Fibroblast of skin of left quadriceps (primary cell): ENCODE results near the gene ZFPL1.

Experiments
- DNase-seq, 2 experiments: peaks; one replicate each; pipeline ENCODE4 v3.0.0-alpha.2; 2013; ENCODE audit warnings: low read depth in 2 of 2

ZFPL1 gene

DNA sequence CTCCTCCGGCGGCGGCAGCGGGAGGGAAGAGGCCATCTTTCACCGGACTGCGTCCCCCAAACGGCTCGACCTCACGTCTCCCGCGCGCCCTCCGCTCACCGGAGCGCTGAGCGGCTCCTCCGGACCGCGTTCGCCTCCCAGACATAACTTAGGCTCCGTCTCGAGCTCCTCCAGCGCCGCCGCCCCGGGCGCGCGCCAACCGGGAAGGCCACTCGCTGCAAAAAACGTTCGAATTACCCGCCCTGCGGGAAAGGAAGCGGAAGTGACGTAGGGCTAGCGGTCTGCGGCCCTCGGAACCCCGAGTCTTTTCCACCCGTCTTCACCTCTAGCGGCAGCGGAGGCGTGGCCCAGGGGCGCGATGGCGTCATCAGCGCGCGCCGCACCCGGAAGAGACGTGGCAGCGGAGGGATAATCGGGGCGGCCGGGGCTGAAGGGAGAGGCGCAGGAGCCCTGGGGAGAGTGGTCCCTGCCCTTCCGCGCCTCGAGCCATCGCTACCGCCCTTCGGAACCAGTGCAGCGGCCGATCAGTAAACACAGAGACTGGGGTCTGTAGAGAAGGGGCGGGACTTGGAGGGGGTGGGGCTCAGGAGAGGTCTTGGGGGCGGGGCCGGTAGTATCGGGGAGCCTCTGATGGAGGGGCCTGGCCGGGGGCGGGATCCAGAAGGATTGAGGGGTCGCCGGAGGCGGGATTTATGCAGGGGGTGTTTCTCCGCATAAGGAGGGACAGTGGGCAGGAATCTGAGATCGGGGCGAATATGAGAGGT lies at the start of gene ZFPL1, which contains the start of gene CDCA5:
Gene ZFPL1 (plus strand): TSS at position 389 of the 764 bp plus-strand sequence. CDS start 477 bp downstream, outside the sequence.
Gene CDCA5 (minus strand): TSS at position 207 of the 764 bp plus-strand sequence. CDS start 62 bp downstream, at position 145.
- peak; percentile 91 to 92 for DNase-seq

DNA sequence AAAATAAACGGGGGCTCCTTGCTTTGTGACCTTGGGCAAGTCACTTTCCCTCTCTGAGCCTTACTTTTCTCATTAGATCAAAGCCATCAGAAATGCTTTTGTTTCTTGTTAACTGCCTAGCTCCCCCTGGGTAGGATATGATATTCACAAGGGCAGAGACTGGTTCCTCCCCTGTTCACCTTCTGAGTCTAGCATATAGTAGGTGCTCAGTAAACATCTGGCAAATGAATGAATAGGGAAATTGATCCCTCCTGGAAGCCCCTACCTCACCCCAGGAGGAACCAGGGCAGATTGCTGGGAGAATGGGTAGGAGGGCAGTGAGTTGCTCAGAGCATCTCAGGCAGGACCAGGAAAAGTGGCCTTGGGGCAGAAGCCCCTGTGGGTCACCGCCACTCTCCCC lies 49.6 kb upstream of the ZFPL1 start:
- DNase-seq: no peak

DNA sequence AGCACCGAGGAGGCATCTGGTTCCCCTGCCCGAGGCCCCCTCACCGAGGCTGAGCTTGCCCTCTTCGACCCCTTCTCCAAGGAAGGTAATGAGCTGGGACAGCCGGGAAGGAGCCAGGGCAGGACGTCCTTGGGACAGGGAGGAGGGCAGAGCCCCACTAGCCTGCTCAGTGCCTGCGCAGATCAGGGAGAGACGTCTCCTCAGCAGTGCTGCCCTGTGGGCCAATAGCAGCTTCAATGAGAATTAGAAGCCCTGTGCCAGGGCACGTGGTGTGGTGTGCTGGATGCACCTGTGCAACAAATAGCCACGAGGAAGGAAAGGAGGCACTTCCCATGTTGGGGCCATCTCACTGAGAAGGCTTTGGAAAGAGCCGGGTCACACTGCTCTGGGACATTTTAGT lies 48.4 kb upstream of the ZFPL1 start:
- DNase-seq: no peak

DNA sequence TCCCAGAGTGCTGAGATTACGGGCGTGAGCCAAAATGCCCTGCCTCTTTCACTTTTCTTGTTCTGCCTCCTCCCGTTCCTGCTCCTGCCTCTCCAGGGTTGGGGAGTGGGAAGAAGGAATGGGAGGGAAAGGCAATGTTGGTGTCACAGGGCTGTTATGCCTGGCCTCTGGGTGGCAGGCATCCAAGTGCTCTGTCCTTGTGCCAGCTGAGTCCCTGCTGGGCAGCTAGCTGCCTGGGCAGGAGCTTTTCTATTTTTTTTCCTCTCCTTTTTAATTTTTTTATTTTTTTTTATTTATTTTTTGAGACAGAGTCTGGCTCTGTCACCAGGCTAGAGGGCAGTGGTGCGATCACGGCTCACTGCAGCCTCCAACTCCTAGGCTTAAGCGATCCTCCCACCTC lies 47.1 kb upstream of the ZFPL1 start:
- DNase-seq: no peak

DNA sequence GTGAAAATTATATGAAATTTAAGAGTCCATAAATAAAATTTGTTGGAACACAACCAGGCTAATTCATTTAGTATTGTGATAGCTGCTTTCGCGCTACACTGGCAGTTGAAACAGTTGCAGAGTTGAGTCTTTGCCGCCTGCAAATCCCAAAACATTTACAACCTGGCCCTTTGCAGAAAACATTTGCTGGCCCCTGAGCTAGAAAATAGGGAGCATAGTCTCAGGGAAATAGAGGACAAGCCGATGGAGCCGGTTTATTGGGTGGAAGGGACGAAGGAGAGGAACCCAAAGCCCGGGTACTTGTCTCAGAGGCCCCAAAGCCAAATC lies 43.5 kb upstream of the ZFPL1 start:
- DNase-seq: no peak

DNA sequence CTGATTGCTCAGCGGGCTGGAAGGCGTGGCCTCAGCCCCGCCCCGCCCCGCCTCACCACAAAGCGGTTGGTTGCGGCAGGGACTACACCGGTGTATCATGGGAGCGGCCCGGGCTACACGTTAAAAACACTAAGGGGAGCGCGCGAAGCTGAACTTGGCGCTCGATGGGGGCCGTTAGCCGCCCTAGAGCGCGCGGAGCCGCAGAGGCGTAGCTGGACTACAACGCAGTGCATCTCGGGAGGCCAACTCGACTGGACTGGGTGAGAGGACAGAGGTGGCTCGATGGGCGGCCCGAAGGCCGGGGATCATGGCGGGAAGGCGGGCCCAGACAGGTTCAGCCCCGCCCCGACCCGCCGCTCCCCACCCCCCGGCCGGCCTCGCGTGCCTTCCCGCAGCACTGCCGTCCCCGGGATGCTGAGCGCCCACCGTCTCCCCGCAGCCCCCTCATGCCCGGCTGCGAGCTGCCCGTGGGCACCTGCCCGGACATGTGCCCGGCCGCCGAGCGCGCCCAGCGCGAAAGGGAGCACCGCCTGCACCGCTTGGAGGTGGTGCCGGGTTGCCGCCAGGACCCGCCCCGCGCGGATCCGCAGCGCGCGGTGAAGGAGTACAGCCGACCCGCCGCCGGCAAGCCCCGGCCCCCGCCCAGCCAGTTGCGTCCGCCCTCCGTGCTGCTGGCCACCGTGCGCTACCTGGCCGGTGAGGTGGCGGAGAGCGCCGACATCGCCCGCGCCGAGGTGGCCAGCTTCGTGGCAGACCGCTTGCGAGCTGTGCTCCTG lies 43.0 kb upstream of the ZFPL1 start, which contains the start of gene SAC3D1:
Gene SAC3D1 (plus strand): TSS at position 364 of the 776 bp plus-strand sequence. CDS start 83 bp downstream, at position 447.
- peak; percentile 86 for DNase-seq

DNA sequence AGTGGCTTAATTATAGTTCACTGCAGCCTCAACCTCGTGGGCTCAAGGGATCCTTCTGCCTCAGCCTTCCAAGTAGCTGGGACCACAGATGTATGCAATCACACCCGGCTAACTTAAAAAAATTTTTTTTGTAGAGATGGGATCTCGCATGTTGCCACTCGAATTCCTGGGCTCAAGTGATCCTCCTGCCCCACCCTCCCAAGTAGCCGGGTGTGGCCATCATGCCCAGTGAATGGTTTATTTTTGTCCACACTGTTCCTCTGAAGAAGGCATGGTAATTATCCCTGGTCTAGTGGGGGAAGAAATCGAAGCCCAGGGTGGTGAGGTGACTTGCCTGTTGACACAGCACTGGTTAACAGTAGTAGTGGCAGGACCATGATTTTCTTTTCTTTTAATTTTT lies 41.1 kb upstream of the ZFPL1 start:
- no peak for DNase-seq

DNA sequence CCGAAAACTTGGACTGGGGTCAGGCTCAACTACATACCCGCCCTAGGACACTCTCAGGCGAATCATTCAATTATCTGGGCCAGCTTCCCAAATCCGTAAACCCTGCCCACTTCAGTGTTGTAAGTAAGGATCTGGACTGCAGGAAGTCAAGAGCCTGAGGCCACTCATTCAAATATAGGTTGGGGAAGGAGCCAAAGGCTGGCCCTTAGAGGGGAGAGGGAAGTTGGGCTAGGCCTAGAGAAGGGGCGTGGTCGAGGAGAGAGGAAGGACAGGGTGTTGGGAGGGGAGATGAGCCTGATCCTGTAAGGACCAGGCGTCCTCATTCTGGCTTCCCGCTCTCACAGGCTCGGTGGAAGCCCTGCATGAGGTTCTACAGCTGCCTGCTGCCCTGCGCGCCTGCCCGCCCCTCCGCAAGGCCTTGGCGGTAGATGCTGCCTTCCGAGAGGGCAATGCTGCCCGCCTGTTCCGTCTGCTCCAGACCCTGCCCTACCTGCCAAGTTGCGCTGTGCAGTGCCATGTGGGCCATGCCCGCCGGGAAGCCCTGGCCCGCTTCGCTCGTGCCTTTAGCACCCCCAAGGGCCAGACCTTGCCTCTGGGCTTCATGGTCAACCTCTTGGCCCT lies 40.0 kb upstream of the ZFPL1 start:
- DNase-seq: no peak

DNA sequence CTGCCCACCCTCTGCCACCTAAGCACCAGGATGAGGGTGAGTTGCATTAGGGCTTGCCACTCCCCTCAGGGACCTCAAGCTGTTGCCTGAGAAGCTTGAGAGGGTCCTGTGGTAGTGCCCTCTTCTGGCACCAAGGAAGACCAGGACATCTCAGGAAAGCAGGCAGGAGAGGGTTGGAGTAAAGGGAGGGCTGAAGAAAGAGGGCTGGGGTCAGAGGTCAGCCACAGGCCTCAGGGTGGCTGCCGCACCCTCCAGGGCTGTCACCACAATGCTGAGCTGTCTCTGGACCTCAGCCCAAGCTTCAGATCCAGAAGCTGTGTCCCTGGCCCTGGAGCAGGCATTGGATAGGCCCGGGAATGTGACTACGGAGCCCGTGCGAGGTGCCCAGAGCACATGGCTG lies 39.0 kb upstream of the ZFPL1 start:
- no peak for DNase-seq

DNA sequence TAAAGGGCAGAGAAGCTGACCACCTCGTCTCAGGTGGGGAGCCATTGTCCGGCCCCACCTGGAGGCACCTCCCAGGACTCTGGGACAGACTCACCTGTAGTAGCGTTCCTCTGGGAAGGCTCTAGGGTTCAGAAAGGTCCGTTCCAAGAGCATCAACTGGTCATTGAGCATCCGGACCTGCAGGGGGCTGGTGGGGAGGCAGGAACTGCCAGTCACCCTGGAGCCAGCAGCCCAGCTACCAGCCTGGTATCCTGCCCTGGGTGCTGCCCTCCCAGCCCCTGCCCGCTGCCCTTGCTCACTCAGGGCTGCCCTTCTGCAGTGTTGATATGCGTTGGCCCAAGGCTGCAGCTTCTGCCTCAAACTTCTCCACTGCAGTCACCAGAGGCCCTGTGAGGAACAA lies 38.3 kb upstream of the ZFPL1 start:
- DNase-seq: no peak

DNA sequence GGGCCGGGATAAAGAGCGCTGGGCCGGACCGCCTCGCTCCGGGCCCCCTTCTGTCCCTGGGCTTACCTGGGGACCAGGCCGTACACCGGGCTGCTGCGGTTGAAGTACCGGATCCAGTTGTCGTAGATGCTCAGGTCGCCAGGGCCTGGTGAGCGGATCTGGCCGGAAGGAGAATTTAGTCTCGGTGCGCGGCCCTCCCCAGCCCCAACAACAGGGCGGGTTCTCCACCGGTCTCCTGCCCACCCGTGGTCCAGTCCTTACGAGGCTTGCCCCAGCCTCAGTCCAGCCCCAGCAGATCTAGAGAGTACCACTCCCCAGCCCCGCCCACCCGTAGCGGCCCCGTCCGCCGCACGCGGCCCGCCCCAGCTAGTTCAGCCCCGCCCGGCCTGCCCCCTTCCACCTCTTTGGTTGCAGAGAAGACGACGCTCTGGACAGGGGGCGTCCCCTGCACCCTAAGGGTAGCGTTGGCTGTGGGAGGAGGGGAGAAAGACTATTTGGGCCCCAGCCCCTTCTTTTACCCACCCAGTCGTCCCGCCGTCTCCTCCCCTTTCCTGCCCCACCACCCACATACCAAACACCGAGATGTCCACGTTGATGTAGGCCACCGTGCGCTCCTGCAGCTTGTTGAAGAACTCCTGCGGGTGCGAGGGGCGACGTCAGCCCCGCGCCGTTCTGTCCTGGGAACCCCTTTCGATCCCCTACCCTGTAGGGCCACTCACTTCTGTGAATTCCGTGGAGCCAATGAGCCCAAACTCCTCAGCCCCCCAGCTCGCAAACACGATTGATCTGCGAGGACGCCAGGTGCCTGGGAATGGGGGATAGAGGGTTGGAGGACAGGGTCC lies 36.2 kb upstream of the ZFPL1 start:
- no peak for DNase-seq

DNA sequence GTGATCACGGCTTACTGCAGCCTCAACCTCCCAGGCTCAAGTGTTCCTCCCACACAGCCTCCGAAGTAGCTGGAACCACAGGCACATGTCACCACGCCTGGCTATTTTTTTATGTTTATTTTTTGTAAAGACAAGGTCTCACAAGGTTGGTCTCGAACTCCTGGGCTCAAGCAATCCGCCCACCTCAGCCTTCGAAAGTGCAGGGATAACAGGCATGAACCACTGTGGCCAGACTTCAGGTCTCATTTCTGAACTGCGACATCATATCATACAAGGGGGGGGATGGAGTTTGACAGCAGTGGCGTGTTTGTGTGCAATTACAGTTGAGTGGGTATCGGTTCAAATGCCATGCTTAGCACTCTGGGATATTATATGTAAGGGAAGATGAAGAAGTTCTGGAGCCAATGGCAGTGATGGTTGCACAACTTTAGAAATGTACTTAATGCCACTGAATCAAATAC lies 32.6 kb upstream of the ZFPL1 start:
- DNase-seq: no peak

DNA sequence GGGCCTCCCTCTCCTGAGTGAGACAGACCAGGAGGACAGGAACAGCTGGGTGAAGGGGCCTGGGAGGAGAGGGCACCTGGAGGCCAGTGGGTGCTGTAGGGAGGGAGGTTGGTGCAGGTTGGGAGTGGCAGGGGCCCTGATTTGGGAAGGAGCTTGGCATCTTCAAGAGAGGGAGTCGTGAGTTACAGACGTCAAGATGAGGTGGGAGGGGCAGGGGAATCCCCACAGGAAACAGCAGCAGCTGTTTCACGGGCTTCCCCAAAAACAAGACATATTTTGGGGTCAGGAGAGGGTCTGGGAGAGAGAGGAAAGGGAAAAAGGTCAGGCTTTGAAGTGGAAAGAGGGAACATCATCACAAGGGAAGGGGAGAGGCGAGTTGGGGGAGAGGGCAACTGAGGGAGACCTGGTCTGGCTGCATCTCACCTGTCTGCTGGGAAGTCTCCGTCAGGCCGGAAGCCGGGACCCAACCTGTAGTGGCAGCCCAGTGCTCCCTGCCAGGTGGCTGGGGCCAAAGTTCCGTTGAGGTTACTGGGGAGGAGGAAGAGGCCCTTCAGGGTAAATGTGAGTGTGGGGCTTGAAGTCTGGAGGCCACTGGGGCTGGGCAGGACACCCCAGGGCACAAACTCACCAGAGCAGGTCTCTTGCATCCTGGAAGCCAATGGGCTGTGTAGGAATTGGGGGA lies 30.1 kb upstream of the ZFPL1 start:
- DNase-seq: no peak

DNA sequence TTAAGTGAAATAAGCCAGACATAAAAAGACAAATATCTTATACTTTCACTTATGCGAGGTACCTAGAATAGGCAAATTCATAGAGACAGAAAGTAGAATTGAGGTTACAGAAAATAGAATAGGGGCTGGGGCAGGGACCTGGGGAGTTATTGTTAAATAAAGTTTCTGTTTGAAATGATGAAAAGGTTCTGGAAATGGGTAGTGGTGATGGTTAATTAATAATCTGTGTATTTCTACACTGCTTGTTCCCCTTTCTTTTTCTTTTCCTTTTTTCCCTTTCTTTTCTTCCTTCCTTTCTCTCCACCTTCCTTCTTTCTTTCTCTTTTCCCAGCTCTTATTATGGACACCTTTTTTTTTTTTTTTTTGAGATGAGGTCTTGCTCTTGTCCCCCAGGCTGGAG lies 28.5 kb upstream of the ZFPL1 start:
- DNase-seq: no peak

DNA sequence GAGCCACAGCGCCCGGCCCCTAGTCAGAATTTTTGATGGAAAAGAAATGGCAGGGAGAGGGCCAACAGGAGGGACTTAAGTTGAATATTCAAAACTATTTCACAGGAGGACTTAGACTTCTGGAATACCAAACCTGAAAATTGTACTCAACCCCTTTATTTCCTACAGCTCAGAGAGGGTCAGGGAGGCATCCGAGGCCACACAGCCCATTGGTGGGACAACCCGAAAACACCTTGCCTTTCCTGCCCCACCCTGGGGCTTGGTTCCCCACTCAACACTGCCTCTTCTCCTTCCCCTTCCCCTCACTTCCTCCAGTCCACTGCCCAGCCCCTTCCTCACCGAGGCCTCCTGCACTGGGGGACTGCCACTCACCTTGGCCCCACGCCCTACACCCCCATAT lies 27.0 kb upstream of the ZFPL1 start:
- no peak for DNase-seq

DNA sequence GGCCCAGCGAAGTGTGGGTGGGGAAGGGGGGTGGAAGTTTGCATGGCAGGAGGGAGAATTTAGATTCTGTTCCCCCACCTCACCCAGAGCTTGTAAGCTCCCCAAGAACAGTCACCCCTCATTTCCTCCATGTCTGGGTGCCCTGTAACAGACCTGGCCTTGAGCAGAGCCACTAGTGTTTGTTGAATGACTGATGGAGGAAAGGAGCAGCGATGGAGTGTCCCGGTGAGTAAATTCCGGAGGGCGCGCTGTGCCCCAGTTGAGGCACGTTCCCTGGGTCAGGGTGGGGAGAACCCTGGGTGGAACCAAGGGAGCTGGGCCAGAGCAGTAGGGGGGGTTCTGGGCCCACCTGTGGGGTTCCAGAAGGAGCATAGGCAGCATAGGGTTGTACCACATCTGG lies 26.5 kb upstream of the ZFPL1 start:
- no peak for DNase-seq

DNA sequence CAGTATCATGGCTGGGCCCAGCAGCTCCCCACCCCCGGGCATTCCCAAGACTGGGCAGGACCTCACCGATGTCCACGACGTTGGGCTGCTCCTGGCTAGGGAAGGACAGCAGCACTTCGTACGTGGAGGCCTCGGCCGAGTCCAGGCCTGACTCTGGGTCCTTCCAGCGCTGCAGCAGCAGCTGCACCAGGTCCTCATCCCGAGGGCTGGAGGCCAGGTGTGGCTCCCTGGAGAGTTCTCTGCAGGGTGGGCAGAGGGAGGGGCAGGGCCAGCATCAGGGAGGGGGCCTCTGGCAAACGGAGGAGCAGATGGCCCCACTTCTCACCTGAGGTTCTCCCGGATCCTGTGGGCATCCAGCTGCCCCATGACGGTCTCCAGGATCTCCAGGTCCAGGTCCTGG lies 26.0 kb upstream of the ZFPL1 start:
- no peak for DNase-seq

DNA sequence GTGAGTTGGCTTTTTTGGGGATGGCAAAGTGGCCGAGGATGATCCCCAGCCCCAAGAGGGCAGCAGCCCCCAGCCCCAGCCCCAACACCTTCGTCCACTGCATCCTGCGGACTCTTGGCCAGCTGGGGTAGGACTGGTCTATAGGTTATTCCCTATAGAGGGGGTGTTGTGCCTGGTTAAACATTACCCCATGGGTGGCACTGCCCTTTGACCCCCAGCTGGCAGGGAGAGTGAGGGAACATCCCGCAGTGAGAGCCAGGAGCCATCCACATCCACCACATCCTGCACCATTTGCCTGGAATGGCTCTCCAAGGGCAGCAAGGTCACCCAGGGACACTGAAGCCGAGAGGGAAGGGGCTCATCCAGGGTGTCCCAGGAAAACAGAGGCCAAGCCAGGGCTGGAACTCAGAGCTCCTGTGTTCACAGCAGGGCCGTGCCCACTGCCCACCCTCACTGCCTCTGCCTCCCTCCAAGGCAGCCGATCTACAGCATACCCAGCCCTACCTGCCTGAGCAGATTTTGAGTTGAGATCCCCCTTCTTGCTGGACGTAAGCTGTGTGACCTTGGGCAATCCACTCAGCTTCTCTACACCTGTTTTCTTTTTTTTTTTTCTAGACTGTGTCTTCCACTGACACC lies 25.5 kb upstream of the ZFPL1 start, which contains the start of gene NAALADL1:
Gene NAALADL1 (minus strand): TSS at position 135 of the 636 bp plus-strand sequence. CDS start 32 bp downstream, at position 103.
- DNase-seq: no peak

DNA sequence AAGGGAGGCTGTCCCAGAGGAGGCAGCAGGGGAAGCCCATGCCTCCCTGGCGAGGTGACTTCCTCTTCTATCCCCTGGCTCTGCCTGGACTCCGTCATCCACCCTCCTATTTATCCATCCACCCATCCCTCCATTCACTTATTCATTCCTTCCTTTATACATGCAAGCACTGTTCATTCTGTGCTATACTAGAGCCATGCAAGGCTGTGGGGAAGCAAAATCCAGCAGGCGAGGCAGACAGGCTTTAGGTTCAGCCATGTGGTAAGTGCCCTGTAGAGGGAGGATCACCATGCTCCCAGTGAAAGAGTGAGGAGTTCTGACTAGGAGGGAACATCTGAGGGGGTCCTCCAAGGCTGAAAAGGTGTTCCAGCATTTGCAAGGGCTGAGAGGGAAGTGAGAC lies 24.5 kb upstream of the ZFPL1 start:
- no peak for DNase-seq
